Activated CD8-positive, alpha-beta T cell treated with anti-CD3 and anti-CD28 coated beads, Interleukin-2, amount 10 ng/mL, durations not matched to agents 7 days and 5 days (primary cell): ENCODE data around the gene SLCO4A1. TPM values are rescaled to one million over a fixed set of nuclear protein-coding genes. Genes with fewer than 3 reads are reported as not detected.
A peak's percentile ranks its signal among the peaks of the same experiment; 100 is the strongest.

Source experiments
- ATAC-seq: fragments of 150-1000 bp; cut with Tn5 transposase; one replicate; pipeline ENCODE4 v1.10.0; 2021; ENCODE audit warnings: moderate library complexity
- CTCF ChIA-PET: fragments of 350-600 bp; sonication (Branson Sonifier 250); formaldehyde crosslinking; loops from one replicate; lab custom pipeline; 2021; ENCODE audit warnings: antibody characterized with exemption; lab: Charles Lee
- POLR2A ChIA-PET: fragments of 350-600 bp; sonication (Branson Sonifier 250); formaldehyde crosslinking; loops from one replicate; lab custom pipeline; 2021; ENCODE audit warnings: antibody characterized with exemption; lab: Charles Lee
- DNase-seq: peaks from one replicate; pipeline ENCODE4 v3.0.0-alpha.2; 2020
- H3K27ac Mint-ChIP-seq: one replicate; pipeline ENCODE4 v1.8.0; 2021; ENCODE audit warnings: mild to moderate bottlenecking, mixed read lengths
- H3K27me3 Mint-ChIP-seq: one replicate; pipeline ENCODE4 v1.8.0; 2021; ENCODE audit warnings: low read depth, mixed read lengths
- H3K36me3 Mint-ChIP-seq: one replicate; pipeline ENCODE4 v1.8.0; 2021; ENCODE audit warnings: low read depth, mixed read lengths
- H3K4me1 Mint-ChIP-seq: one replicate; pipeline ENCODE4 v1.8.0; 2021; ENCODE audit warnings: low read depth, mixed read lengths
- H3K4me3 Mint-ChIP-seq: one replicate; pipeline ENCODE4 v1.8.0; 2021; ENCODE audit warnings: mild to moderate bottlenecking, mixed read lengths
- H3K9me3 Mint-ChIP-seq: one replicate; pipeline ENCODE4 v1.8.0; 2022; ENCODE audit warnings: mixed read lengths; ENCODE audit not compliant: insufficient read depth
- total RNA-seq, 2 experiments: library from RNA; stranded (reverse); gene quantifications; one replicate each; pipeline ENCODE4 v1.2.3, GENCODE V29; 2021

Gene SLCO4A1
- total RNA-seq, 2 experiments from 2014 or later = 79.4 to 79.9 TPM

GRCh38 chr20:62702895-62703852, 60.9 kb downstream of the SLCO4A1 start:
- peaks cover 10% of the 10 kb centered on the region for H3K4me1 Mint-ChIP-seq
- no peaks in the 10 kb centered on the region for H3K9me3 Mint-ChIP-seq
- H3K27me3 Mint-ChIP-seq = peaks cover 23% of the 10 kb centered on the region
- H3K4me3 Mint-ChIP-seq = no peak overlapping the region
- CTCF ChIA-PET = interaction anchor here (1.1 to 2.7 kb wide), 4 partner anchors 9 to 88 kb away, joined by 3 to 17 read pairs (median 4); no protein-coding TSS in a partner anchor
- peak; percentile 29 for DNase-seq
- H3K36me3 Mint-ChIP-seq = no peaks in the 10 kb centered on the region
- no peak for ATAC-seq
- POLR2A ChIA-PET = no interaction called here
- H3K27ac Mint-ChIP-seq = peak overlapping the region; percentile 68

DNA sequence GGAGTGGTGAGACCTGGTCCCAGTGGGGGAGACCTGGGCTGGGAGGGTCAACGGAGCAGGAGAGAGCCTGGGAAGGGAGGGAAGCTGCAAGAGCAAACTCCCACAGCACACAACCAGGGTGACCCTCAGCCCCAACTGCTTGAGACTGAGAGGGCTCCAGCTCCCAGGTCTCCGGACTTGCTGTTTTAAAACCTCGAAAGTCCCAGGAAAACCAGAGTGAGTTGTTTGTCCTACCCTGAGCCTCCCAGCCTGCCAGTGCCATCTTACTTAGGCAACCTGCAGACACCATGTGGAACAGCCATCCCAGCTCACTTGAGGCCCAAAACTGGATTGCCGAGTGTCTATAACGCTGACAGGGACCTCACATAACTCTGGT, 61.5 kb downstream of the SLCO4A1 start:
- Mint-ChIP-seq H3K4me1 (peaks cover 11% of the 10 kb centered on the region), H3K27ac (peak overlapping the region; percentile 68), H3K9me3 (no peaks in the 10 kb centered on the region), H3K36me3 (no peaks in the 10 kb centered on the region), H3K27me3 (peaks cover 24% of the 10 kb centered on the region), H3K4me3 (no peak overlapping the region)
- ChIA-PET POLR2A (no interaction called here), CTCF (interaction anchor here (1.1 to 2.7 kb wide), 4 partner anchors 10 to 88 kb away, joined by 3 to 17 read pairs (median 4); no protein-coding TSS in a partner anchor)
- DNase-seq (no peak), ATAC-seq (no peak)

DNA sequence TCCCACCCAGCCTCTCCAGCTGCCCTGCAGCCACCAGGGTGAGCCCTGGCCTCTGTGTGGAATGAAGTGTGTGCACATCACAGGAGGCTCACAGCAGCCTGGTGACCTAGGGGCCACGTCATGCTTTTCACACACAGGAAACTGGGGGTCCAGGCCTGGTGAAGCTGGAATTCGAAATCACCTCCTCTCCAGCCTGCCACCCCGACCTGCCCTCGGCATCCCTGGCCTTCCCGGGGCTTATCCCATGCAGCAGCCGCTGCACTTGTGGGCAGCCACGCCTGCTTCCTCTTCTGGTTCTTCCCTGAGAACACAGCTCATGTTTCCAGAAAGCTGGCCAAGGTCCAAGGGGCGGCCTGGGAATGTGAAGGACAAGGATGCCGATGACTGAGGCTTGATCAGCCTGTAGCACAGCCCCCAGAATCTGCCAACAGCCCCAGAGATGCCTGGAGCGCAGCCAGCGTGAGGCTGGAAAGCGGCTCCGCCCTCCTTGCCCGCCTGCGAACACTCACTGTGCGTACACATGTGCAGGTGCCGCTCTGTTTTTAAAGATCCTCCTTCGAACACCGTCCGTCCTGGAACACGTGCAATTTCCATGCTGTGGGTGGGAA, 62.1 kb downstream of the SLCO4A1 start:
- no peak for DNase-seq
- no peak overlapping the region for H3K27ac Mint-ChIP-seq
- H3K36me3 Mint-ChIP-seq = no peaks in the 10 kb centered on the region
- peaks cover 28% of the 10 kb centered on the region for H3K27me3 Mint-ChIP-seq
- no peak for ATAC-seq
- ChIA-PET CTCF (interaction anchor here (1.1 to 2.7 kb wide), 3 partner anchors 36 to 87 kb away, joined by 3 to 17 read pairs (median 4); no protein-coding TSS in a partner anchor), POLR2A (no interaction called here)
- H3K9me3 Mint-ChIP-seq = no peaks in the 10 kb centered on the region
- H3K4me3 Mint-ChIP-seq = no peak overlapping the region
- peaks cover 11% of the 10 kb centered on the region for H3K4me1 Mint-ChIP-seq

DNA sequence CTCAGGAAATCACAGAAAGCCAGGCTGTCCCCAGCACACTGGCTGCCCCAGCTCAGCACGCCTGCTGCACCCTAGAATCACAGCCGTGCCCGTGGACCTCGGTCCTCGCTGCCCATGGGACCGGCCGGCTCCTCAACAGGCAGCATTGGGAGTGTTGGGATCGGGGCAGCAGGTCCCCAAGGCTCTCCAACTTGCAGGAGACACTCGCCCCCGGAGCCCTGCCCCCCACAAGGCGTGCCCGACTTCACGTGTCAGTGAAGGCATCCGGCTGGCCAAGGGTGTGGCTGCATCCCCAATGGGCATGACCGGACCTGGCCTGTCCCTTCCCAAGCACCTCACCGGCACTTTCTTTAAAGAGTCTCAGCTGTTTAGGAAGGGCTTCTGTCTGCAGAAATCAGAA, 63.3 kb downstream of the SLCO4A1 start:
- Mint-ChIP-seq H3K4me1 (peaks cover 11% of the 10 kb centered on the region), H3K36me3 (no peaks in the 10 kb centered on the region), H3K27ac (no peak overlapping the region), H3K9me3 (no peaks in the 10 kb centered on the region), H3K27me3 (peaks cover 38% of the 10 kb centered on the region), H3K4me3 (no peak overlapping the region)
- ChIA-PET POLR2A (no interaction called here), CTCF (no interaction called here)
- ATAC-seq = no peak
- no peak for DNase-seq

DNA sequence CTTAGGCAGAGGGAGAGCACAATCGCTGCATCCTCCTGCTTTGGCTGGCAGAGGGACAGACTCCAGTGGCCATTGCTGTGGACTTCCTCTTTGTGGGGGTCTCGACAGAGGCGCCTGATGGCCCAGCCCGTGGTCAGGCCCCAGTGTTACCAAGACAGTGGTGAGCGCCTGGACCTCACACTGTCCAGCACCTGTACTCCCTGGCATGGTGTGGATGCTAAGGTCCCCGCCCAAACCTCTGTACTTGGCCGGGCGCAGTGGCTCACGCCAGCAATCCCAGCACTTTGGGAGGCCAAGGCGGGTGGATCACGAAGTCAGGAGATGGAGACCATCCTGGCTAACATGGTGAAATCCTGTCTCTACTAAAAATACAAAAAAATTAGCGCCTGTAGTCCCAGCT, 64.0 kb downstream of the SLCO4A1 start:
- CTCF ChIA-PET = interaction anchor here (1.3 kb wide), 1 partner anchor 102 kb away, joined by 3 read pairs; no protein-coding TSS in a partner anchor
- no peak for ATAC-seq
- peaks cover 11% of the 10 kb centered on the region for H3K4me1 Mint-ChIP-seq
- H3K27ac Mint-ChIP-seq = no peak overlapping the region
- no peaks in the 10 kb centered on the region for H3K9me3 Mint-ChIP-seq
- H3K27me3 Mint-ChIP-seq = peaks cover 33% of the 10 kb centered on the region
- DNase-seq = no peak
- H3K4me3 Mint-ChIP-seq = no peak overlapping the region
- POLR2A ChIA-PET = interaction anchor here (0.6 kb wide), 1 partner anchor 88 kb away, joined by 3 read pairs; no protein-coding TSS in a partner anchor
- no peaks in the 10 kb centered on the region for H3K36me3 Mint-ChIP-seq

DNA sequence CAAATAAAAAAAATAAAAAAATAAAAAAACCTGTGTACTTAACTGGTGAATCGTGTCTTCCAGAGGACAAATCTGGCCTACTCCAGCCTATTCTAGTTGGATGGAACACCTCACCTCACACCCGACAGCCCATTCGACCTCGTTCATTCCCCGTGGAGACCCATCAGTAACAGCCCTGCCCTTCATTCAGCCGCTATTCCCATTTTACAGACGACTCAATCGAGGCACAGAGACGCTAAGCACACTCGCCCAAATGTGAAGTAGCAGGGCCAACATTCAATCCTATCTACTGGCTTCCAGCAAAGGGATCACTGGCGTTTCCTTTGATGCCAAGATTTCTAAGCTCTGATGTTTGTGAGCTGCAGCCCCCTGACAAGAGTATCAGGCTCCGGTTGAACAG, 64.6 kb downstream of the SLCO4A1 start:
- H3K27ac Mint-ChIP-seq = no peak overlapping the region
- no peaks in the 10 kb centered on the region for H3K9me3 Mint-ChIP-seq
- H3K27me3 Mint-ChIP-seq = peaks cover 30% of the 10 kb centered on the region
- peaks cover 11% of the 10 kb centered on the region for H3K4me1 Mint-ChIP-seq
- ChIA-PET POLR2A (no interaction called here), CTCF (interaction anchor here (1.3 kb wide), 1 partner anchor 102 kb away, joined by 3 read pairs; no protein-coding TSS in a partner anchor)
- H3K36me3 Mint-ChIP-seq = no peaks in the 10 kb centered on the region
- ATAC-seq (no peak), DNase-seq (no peak)
- no peak overlapping the region for H3K4me3 Mint-ChIP-seq

- peaks cover 11% of the 10 kb centered on the region for H3K4me1 Mint-ChIP-seq
- no peaks in the 10 kb centered on the region for H3K9me3 Mint-ChIP-seq
- ChIA-PET CTCF (interaction anchor here (1.3 kb wide), 1 partner anchor 101 kb away, joined by 3 read pairs; no protein-coding TSS in a partner anchor), POLR2A (interaction anchor here (0.6 kb wide), 1 partner anchor 56 kb away, joined by 3 read pairs; no protein-coding TSS in a partner anchor)
- no peak overlapping the region for H3K4me3 Mint-ChIP-seq
- H3K27me3 Mint-ChIP-seq = peaks cover 34% of the 10 kb centered on the region
- H3K27ac Mint-ChIP-seq = no peak overlapping the region
- no peak for DNase-seq
- no peaks in the 10 kb centered on the region for H3K36me3 Mint-ChIP-seq
- ATAC-seq = no peak
These were observed 65.1 kb downstream of the SLCO4A1 start for GRCh38 chr20:62707276-62707920.

DNA sequence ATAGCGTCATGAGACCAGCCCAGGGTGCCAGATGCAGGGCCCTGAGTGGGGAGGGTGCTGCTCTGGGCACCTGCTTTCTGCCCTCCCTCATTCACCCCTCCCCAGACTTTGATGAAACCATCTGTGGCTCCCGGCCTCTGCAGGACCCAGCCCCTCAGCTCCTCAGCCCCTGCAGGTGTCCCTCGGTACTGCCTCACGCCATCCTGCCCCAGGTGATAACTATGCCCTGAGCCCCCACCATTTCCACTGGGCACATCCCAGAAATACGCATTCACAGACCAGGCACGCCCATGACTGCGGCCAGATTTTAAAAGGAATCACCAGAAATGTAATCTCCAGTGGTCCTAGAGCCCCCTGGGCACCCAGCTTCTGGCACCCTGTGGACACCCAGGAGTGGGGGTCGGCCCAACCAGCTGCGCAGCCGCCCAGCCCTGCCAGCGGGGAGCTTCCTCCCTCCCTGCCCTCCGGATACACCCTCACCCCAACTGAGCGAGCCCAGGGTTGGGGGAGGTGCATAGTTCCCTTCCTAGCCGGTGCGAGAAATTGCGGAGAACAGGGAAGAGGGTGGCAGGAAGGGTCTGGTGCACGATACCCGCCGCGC, 65.7 kb downstream of the SLCO4A1 start:
- ChIA-PET CTCF (no interaction called here), POLR2A (interaction anchor here (0.6 kb wide), 1 partner anchor 57 kb away, joined by 3 read pairs; no protein-coding TSS in a partner anchor)
- Mint-ChIP-seq H3K4me3 (peak overlapping the region; percentile 25), H3K27ac (no peak overlapping the region), H3K27me3 (peaks cover 34% of the 10 kb centered on the region), H3K36me3 (no peaks in the 10 kb centered on the region), H3K4me1 (peaks cover 11% of the 10 kb centered on the region), H3K9me3 (no peaks in the 10 kb centered on the region)
- peak; percentile 37 for DNase-seq
- no peak for ATAC-seq

- peak; percentile 12 for ATAC-seq
- Mint-ChIP-seq H3K4me3 (peak within 1 kb of the TSS; percentile 25), H3K27me3 (peaks cover 35% of the 10 kb centered on the region), H3K4me1 (peaks cover 7% of the 10 kb centered on the region), H3K9me3 (no peaks in the 10 kb centered on the region), H3K27ac (no peak within 1 kb of the TSS), H3K36me3 (no peaks in the 10 kb centered on the region)
- ChIA-PET CTCF (interaction anchor here (0.8 kb wide), 1 partner anchor 82 kb away, joined by 3 read pairs; no protein-coding TSS in a partner anchor), POLR2A (no interaction called here)
- no peak for DNase-seq
These were observed 66.6 kb downstream of the SLCO4A1 start, which contains the start of gene NTSR1 for GRCh38 chr20:62708591-62709536. Gene NTSR1, plus strand, starts transcription at chr20:62708836. Its CDS starts 372 bp downstream, at chr20:62709208.

DNA sequence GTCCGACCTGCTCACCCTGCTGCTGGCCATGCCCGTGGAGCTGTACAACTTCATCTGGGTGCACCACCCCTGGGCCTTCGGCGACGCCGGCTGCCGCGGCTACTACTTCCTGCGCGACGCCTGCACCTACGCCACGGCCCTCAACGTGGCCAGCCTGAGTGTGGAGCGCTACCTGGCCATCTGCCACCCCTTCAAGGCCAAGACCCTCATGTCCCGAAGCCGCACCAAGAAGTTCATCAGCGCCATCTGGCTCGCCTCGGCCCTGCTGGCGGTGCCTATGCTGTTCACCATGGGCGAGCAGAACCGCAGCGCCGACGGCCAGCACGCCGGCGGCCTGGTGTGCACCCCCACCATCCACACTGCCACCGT, 67.2 kb downstream of the SLCO4A1 start:
- H3K4me1 Mint-ChIP-seq = peaks cover 7% of the 10 kb centered on the region
- peaks cover 38% of the 10 kb centered on the region for H3K27me3 Mint-ChIP-seq
- H3K27ac Mint-ChIP-seq = no peak overlapping the region
- DNase-seq (no peak), ATAC-seq (no peak)
- no peaks in the 10 kb centered on the region for H3K36me3 Mint-ChIP-seq
- ChIA-PET POLR2A (no interaction called here), CTCF (interaction anchor here (0.8 kb wide), 1 partner anchor 82 kb away, joined by 3 read pairs; no protein-coding TSS in a partner anchor)
- no peaks in the 10 kb centered on the region for H3K9me3 Mint-ChIP-seq
- no peak overlapping the region for H3K4me3 Mint-ChIP-seq
